ENCODE results near the gene RPIA.

The RPIA gene

GRCh38 chr2:88697370-88698026, 6.0 kb downstream of the RPIA start:
- DNase-seq (ENCODE audit: low read depth) = no peak
- no peak overlapping the region for H3K4me3 ChIP-seq (ENCODE audit: low read depth, low read length)
- no peak for TF ChIP-seq CTCF (IDR thresholded peaks at IDR 0.05; ENCODE audit: low read depth, low read length, missing control alignments)

- TF ChIP-seq CTCF (IDR thresholded peaks at IDR 0.05; ENCODE audit: low read depth, low read length, missing control alignments) = no peak
- H3K4me3 ChIP-seq (ENCODE audit: low read depth, low read length) = no peak overlapping the region
- DNase-seq (ENCODE audit: low read depth) = no peak
Measured at GRCh38 chr2:88698027-88698413, 6.5 kb downstream of the RPIA start.

- no peak for DNase-seq (ENCODE audit: low read depth)
- H3K4me3 ChIP-seq (ENCODE audit: low read depth, low read length) = no peak overlapping the region
- no peak for TF ChIP-seq CTCF (IDR thresholded peaks at IDR 0.05; ENCODE audit: low read depth, low read length, missing control alignments)
Measured at GRCh38 chr2:88698498-88699233, 7.2 kb downstream of the RPIA start.

- no peak for DNase-seq (ENCODE audit: low read depth)
- H3K4me3 ChIP-seq (ENCODE audit: low read depth, low read length) = no peak overlapping the region
- TF ChIP-seq CTCF (IDR thresholded peaks at IDR 0.05; ENCODE audit: low read depth, low read length, missing control alignments) = no peak
Measured at GRCh38 chr2:88707003-88707402, 15.5 kb downstream of the RPIA start.

GRCh38 chr2:88709181-88709631, 17.7 kb downstream of the RPIA start:
- no peak for DNase-seq (ENCODE audit: low read depth)
- TF ChIP-seq CTCF (IDR thresholded peaks at IDR 0.05; ENCODE audit: low read depth, low read length, missing control alignments) = no peak
- H3K4me3 ChIP-seq (ENCODE audit: low read depth, low read length) = no peak overlapping the region

GRCh38 chr2:88711289-88711688, 19.8 kb downstream of the RPIA start:
- DNase-seq (ENCODE audit: low read depth) = no peak
- no peak for TF ChIP-seq CTCF (IDR thresholded peaks at IDR 0.05; ENCODE audit: low read depth, low read length, missing control alignments)
- H3K4me3 ChIP-seq (ENCODE audit: low read depth, low read length) = no peak overlapping the region

Measured in GM12864 (cell line).